IMR-90 (cell line): ENCODE data around the gene CASZ1. TPM values are rescaled to one million over a fixed set of nuclear protein-coding genes. Genes with fewer than 3 reads are reported as not detected.

Experiments used
- ATAC-seq: fragments of 200-7000 bp; cut with Tn5 transposase; 2 replicates; pipeline ENCODE4 v1.9.1; 2020; ENCODE audit warnings: low read depth, mild to moderate bottlenecking, moderate library complexity
- BruUV-seq: library from RNA; stranded (reverse); fragments of 400-500 nt; replicated peaks from 2 replicates; lab custom pipeline; 2021; lab: Mats Ljungman, UMichigan
- CTCF ChIA-PET: fragments of 300-600 bp; formaldehyde crosslinking; extraction: SDS; loops from one replicate; lab custom pipeline; 2021; ENCODE audit warnings: antibody characterized with exemption; lab: Yijun Ruan, JAX
- POLR2A ChIA-PET: fragments of 300-600 bp; sonication (Branson Sonifier 250); formaldehyde crosslinking; loops from one replicate; lab custom pipeline; 2022; ENCODE audit warnings: antibody characterized with exemption; ENCODE audit not compliant: unreplicated experiment; lab: Charles Lee
- DNase-seq: peaks from one replicate; pipeline ENCODE4 v3.0.0; 2013
- H2AFZ ChIP-seq: replicated peaks from 2 replicates; pipeline ENCODE3; 2013; ENCODE audit warnings: low read length, mild to moderate bottlenecking; ENCODE audit not compliant: poor library complexity
- H2AK5ac ChIP-seq: 2 replicates; pipeline ENCODE4 v1.6.1; 2013; ENCODE audit warnings: low read depth, low read length, inconsistent platforms
- H2AK9ac ChIP-seq: replicated peaks from 2 replicates; pipeline ENCODE3; 2013; ENCODE audit warnings: mild to moderate bottlenecking, low read depth, low read length, moderate library complexity; ENCODE audit not compliant: poor library complexity
- H2BK120ac ChIP-seq: 2 replicates; pipeline ENCODE4 v1.6.1; 2013; ENCODE audit warnings: low read depth, low read length, inconsistent platforms
- H2BK15ac ChIP-seq: 3 replicates; pipeline ENCODE4 v1.6.1; 2013; ENCODE audit warnings: low read depth, low read length, inconsistent platforms
- H2BK20ac ChIP-seq: 2 replicates; pipeline ENCODE4 v1.6.1; 2013; ENCODE audit warnings: low read depth, mild to moderate bottlenecking, inconsistent platforms, low read length, moderate library complexity
- H2BK5ac ChIP-seq: 2 replicates; pipeline ENCODE4 v1.6.1; 2013; ENCODE audit warnings: mild to moderate bottlenecking, low read depth, low read length, inconsistent platforms; ENCODE audit not compliant: poor library complexity, severe bottlenecking
- H3K14ac ChIP-seq: replicated peaks from 2 replicates; pipeline ENCODE4 v1.6.1; 2013; ENCODE audit warnings: low read depth, low read length, inconsistent platforms
- H3K18ac ChIP-seq: 2 replicates; pipeline ENCODE4 v1.6.1; 2013; ENCODE audit warnings: low read depth, low read length, control low read depth
- H3K23ac ChIP-seq: 2 replicates; pipeline ENCODE4 v1.6.1; 2013; ENCODE audit warnings: low read depth, low read length, inconsistent platforms
- H3K27ac ChIP-seq: 2 replicates; pipeline ENCODE4 v1.5.1; 2013; ENCODE audit warnings: mild to moderate bottlenecking, control low read depth, low read length; ENCODE audit not compliant: insufficient read depth
- H3K27me3 ChIP-seq: 2 replicates; pipeline ENCODE4 v1.6.1; 2013; ENCODE audit warnings: low read length; ENCODE audit not compliant: control insufficient read depth, insufficient read depth
- H3K36me3 ChIP-seq: 2 replicates; pipeline ENCODE4 v1.6.1; 2013; ENCODE audit warnings: low read length, mixed read lengths; ENCODE audit not compliant: control insufficient read depth, insufficient read depth
- H3K4ac ChIP-seq: 2 replicates; pipeline ENCODE4 v1.6.1; 2013; ENCODE audit warnings: low read depth, low read length, inconsistent platforms
- H3K4me1 ChIP-seq: 2 replicates; pipeline ENCODE4 v1.6.1; 2013; ENCODE audit warnings: low read length, mixed read lengths; ENCODE audit not compliant: control insufficient read depth, insufficient read depth
- H3K4me2 ChIP-seq: 2 replicates; pipeline ENCODE4 v1.6.1; 2013; ENCODE audit warnings: low read depth, mild to moderate bottlenecking, control low read depth, low read length, moderate library complexity
- H3K4me3 ChIP-seq: 2 replicates; pipeline ENCODE4 v1.5.1; 2013; ENCODE audit warnings: low read depth, mild to moderate bottlenecking, control low read depth, low read length, moderate library complexity; ENCODE audit not compliant: insufficient read depth
- H3K56ac ChIP-seq: 2 replicates; pipeline ENCODE4 v1.6.1; 2013; ENCODE audit warnings: low read length, inconsistent platforms; ENCODE audit not compliant: insufficient read depth; ENCODE audit errors: extremely low read depth
- H3K79me1 ChIP-seq, 2 experiments: 2 replicates each; pipeline ENCODE4 v1.6.1; 2013; ENCODE audit warnings: low read length in 2 of 2, inconsistent platforms in 1 of 2, low read depth in 1 of 2
- H3K9ac ChIP-seq: 2 replicates; pipeline ENCODE4 v1.6.1; 2013; ENCODE audit warnings: low read depth, low read length, control low read depth
- H3K9me1 ChIP-seq: 2 replicates; pipeline ENCODE4 v1.6.1; 2013; ENCODE audit warnings: low read length, inconsistent platforms; ENCODE audit not compliant: insufficient read depth
- H3K9me3 ChIP-seq: 2 replicates; pipeline ENCODE4 v1.6.1; 2013; ENCODE audit warnings: low read length; ENCODE audit not compliant: control insufficient read depth, insufficient read depth
- H4K20me1 ChIP-seq: 2 replicates; pipeline ENCODE4 v1.6.1; 2013; ENCODE audit warnings: low read length, inconsistent platforms; ENCODE audit not compliant: insufficient read depth
- H4K5ac ChIP-seq: 2 replicates; pipeline ENCODE4 v1.6.1; 2013; ENCODE audit warnings: mild to moderate bottlenecking, low read depth, low read length, control low read depth
- H4K8ac ChIP-seq, 2 experiments: 2 replicates each; pipeline ENCODE4 v1.6.1; 2013; ENCODE audit warnings: low read depth in 2 of 2, low read length in 2 of 2, control low read depth in 1 of 2, inconsistent platforms in 1 of 2
- H4K91ac ChIP-seq: 2 replicates; pipeline ENCODE4 v1.6.1; 2013; ENCODE audit warnings: low read depth, low read length, inconsistent platforms; ENCODE audit not compliant: insufficient read depth
- BHLHE40 ChIP-seq: fragments of 150-350 bp; IDR thresholded peaks from 2 replicates; pipeline ENCODE4 v1.6.1; 2016; ENCODE audit warnings: mild to moderate bottlenecking, low read depth, low read length
- CEBPB ChIP-seq: IDR thresholded peaks from 2 replicates; pipeline ENCODE4 v1.6.1; 2012; ENCODE audit warnings: low read depth, low read length, improper control_type of control experiment
- CHD1 ChIP-seq: IDR thresholded peaks from 2 replicates; pipeline ENCODE4 v1.6.1; 2012; ENCODE audit warnings: low read depth, low read length, improper control_type of control experiment
- CTCF ChIP-seq: conservative IDR thresholded peaks from 2 replicates; pipeline ENCODE4 v1.5.1; 2012; ENCODE audit warnings: mild to moderate bottlenecking, low read depth, low read length, improper control_type of control experiment
- FOS ChIP-seq: fragments of 150-350 bp; IDR thresholded peaks from 2 replicates; pipeline ENCODE4 v1.6.1; 2016; ENCODE audit warnings: low read depth, low read length
- MAFK ChIP-seq: IDR thresholded peaks from 2 replicates; pipeline ENCODE4 v1.6.1; 2012; ENCODE audit warnings: low read depth, low read length, improper control_type of control experiment
- MAZ ChIP-seq: IDR thresholded peaks from 2 replicates; pipeline ENCODE4 v1.6.1; 2012; ENCODE audit warnings: low read depth, mild to moderate bottlenecking, low read length, improper control_type of control experiment, moderate library complexity, borderline replicate concordance
- MXI1 ChIP-seq: IDR thresholded peaks from 2 replicates; pipeline ENCODE4 v1.6.1; 2012; ENCODE audit warnings: low read depth, mild to moderate bottlenecking, low read length, moderate library complexity, borderline replicate concordance
- NFE2L2 ChIP-seq: fragments of 150-350 bp; IDR thresholded peaks from 2 replicates; pipeline ENCODE4 v1.6.1; 2016; ENCODE audit warnings: low read depth, mild to moderate bottlenecking, low read length
- POLR2A ChIP-seq: IDR thresholded peaks from 2 replicates; pipeline ENCODE4 v1.6.1; 2012; ENCODE audit warnings: mild to moderate bottlenecking, low read depth, low read length
- RAD21 ChIP-seq: IDR thresholded peaks from 2 replicates; pipeline ENCODE4 v1.6.1; 2012; ENCODE audit warnings: low read length, improper control_type of control experiment
- RCOR1 ChIP-seq: IDR thresholded peaks from 2 replicates; pipeline ENCODE4 v1.6.1; 2012; ENCODE audit warnings: mild to moderate bottlenecking, low read length, improper control_type of control experiment; ENCODE audit not compliant: insufficient replicate concordance
- RFX5 ChIP-seq: IDR thresholded peaks from 2 replicates; pipeline ENCODE4 v1.8.0; 2012; ENCODE audit warnings: low read depth, mild to moderate bottlenecking, low read length, moderate library complexity
- SMC3 ChIP-seq: fragments of 150-350 bp; IDR thresholded peaks from 2 replicates; pipeline ENCODE4 v1.6.1; 2016; ENCODE audit warnings: low read depth, mild to moderate bottlenecking, antibody characterized with exemption, low read length, moderate library complexity
- WGBS, 2 experiments: methylation state at CpG; one replicate each; pipeline versions ENCODE4 v1.1.5 to v1.1.7; 2013; ENCODE audit warnings: missing lambda C conversion rate in 2 of 2; ENCODE audit not compliant: insufficient read length in 1 of 2; ENCODE audit errors: extremely low coverage in 2 of 2; 5-methylcytosine and 5-hydroxymethylcytosine counted together
- dilution Hi-C: fragments of 300-500 bp; cut with HindIII; formaldehyde crosslinking; loops from one replicate; pipeline ENCODE4 v1.14.3; 2018; ENCODE audit warnings: low sequenced_read_pairs; ENCODE audit not compliant: unreplicated experiment
- in situ Hi-C: fragments of 300-500 bp; cut with MboI; formaldehyde crosslinking; loops from 3 replicates; pipeline ENCODE4 v1.14.3; 2019; ENCODE audit warnings: low sequenced_read_pairs, inconsistent platforms, mixed read lengths
- intact Hi-C: fragments of 100-400 bp; cut with micrococcal nuclease; formaldehyde crosslinking; loops from 2 replicates; pipeline ENCODE4 v1.10.0; 2022
- polyA plus RNA-seq, 3 experiments: library from polyadenylated mRNA; depleted of rRNA; stranded (reverse); fragments of >200 nt; gene quantifications; 2 replicates each; pipeline ENCODE4 v1.2.3, GENCODE V29; 2012; ENCODE audit warnings: low replicate concordance in 1 of 3
- total RNA-seq: library from RNA; depleted of rRNA; stranded (reverse); fragments of >200 nt; gene quantifications from 2 replicates; pipeline ENCODE4 v1.2.3, GENCODE V29; 2012
- TF ChIP-seq, protein P1 (sequence below): fragments of 150-350 bp; IDR thresholded peaks from 2 replicates; pipeline ENCODE4 v1.6.1; 2017; ENCODE audit warnings: mild to moderate bottlenecking, antibody characterized with exemption, low read length, low read depth
- TF ChIP-seq, protein P2 (sequence below): fragments of 150-350 bp; IDR thresholded peaks from 2 replicates; pipeline ENCODE4 v1.6.1; 2016; ENCODE audit warnings: low read depth, mild to moderate bottlenecking, low read length, moderate library complexity, borderline replicate concordance

The CASZ1 gene
- total and polyA plus RNA-seq, 2 of the 4 experiments (the other 2 are of a cell fraction), result 0.18 to 0.24 TPM

DNA sequence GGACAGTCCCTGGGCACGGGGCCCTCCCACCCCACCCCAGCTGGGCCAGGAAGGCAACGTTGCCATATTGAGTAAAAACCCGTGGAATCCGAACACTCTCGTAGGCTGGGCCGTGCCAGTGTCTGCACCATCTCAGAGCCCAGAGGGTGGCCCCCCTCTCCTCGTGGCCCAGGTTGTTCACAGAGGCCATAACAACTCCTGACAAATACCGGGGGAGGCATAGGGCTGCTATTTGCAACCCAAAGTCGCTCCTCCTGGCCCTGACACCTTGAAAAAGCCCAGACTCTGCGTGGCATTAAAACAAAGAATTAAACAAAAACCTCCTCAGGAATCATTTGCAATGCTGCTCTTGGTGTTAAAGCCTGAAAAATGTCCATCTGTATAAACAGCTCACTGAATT, 141.4 kb downstream of the CASZ1 start:
- ChIA-PET CTCF (no interaction called here), POLR2A (no interaction called here)
- Histone ChIP-seq H2BK5ac (no peak overlapping the region), H3K9me1 (no peaks in the 10 kb centered on the region), H2AK5ac (no peak overlapping the region), H3K14ac (no peak overlapping the region), H2BK120ac (no peak overlapping the region), H3K36me3 (no peaks in the 10 kb centered on the region), H4K8ac (no peak overlapping the region), H4K5ac (no peak overlapping the region), H2AK9ac (no peak overlapping the region), H3K9ac (no peak overlapping the region), H2BK15ac (no peak overlapping the region), H3K4me3 (no peak overlapping the region), H3K4ac (no peak overlapping the region), H3K9me3 (no peaks in the 10 kb centered on the region), H3K27ac (no peak overlapping the region), H3K56ac (no peak overlapping the region), H3K4me2 (no peak overlapping the region), H3K23ac (no peak overlapping the region), H2BK20ac (no peak overlapping the region), H2AFZ (no peak overlapping the region), H3K18ac (no peak overlapping the region), H3K79me1 (no peaks in the 10 kb centered on the region), H4K91ac (no peak overlapping the region), H3K4me1 (0 out of 2 replicates have a peak, but pooled peaks cover 1% of the 10 kb centered on the region), H4K20me1 (no peaks in the 10 kb centered on the region), H3K27me3 (no peaks in the 10 kb centered on the region; the same call in 1 of the 2 replicates)
- WGBS, 2 experiments, result 60% methylated on average over 4 of the region's 10 CpGs; no CpG with 5 or more reads in 1 of the 2 experiments
- no TSS peak for BruUV-seq
- intact Hi-C loops, result no loop called here
- in situ Hi-C loops, result no loop called here
- DNase-seq, result no peak
- dilution Hi-C loops, result no loop called here
- no peak for ATAC-seq
- TF ChIP-seq CHD1 (no peak), MAFK (no peak), POLR2A (no peak), MXI1 (no peak), RFX5 (no peak), CEBPB (no peak), BHLHE40 (no peak), FOS (no peak), NFE2L2 (no peak), CTCF (no peak), RAD21 (no peak), SMC3 (no peak), MAZ (no peak), RCOR1 (no peak)
- TF ChIP-seq, protein P1, sequence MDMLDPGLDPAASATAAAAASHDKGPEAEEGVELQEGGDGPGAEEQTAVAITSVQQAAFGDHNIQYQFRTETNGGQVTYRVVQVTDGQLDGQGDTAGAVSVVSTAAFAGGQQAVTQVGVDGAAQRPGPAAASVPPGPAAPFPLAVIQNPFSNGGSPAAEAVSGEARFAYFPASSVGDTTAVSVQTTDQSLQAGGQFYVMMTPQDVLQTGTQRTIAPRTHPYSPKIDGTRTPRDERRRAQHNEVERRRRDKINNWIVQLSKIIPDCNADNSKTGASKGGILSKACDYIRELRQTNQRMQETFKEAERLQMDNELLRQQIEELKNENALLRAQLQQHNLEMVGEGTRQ, result no peak
- TF ChIP-seq, protein P2, sequence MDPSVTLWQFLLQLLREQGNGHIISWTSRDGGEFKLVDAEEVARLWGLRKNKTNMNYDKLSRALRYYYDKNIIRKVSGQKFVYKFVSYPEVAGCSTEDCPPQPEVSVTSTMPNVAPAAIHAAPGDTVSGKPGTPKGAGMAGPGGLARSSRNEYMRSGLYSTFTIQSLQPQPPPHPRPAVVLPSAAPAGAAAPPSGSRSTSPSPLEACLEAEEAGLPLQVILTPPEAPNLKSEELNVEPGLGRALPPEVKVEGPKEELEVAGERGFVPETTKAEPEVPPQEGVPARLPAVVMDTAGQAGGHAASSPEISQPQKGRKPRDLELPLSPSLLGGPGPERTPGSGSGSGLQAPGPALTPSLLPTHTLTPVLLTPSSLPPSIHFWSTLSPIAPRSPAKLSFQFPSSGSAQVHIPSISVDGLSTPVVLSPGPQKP, result no peak
